NCI-H2196 treated with DMSO at 0.1 percent for 48 hours (cell line): Measurements from ENCODE around the gene ECHDC3.

Experiments used
- DNase-seq: peaks from one replicate; lab custom pipeline; 2025; ENCODE audit not compliant: unreplicated experiment; lab: John Stamatoyannopoulos, UW

ECHDC3 gene

GRCh38 chr10:11746883-11747539, 4.8 kb downstream of the ECHDC3 start:
- DNase-seq, result no peak

- DNase-seq, result no peak
Observed at GRCh38 chr10:11748866-11749265, 6.7 kb downstream of the ECHDC3 start.

GRCh38 chr10:11750420-11750819, 8.2 kb downstream of the ECHDC3 start:
- DNase-seq, result no peak

GRCh38 chr10:11754173-11754572, 12.0 kb downstream of the ECHDC3 start:
- DNase-seq, result no peak

GRCh38 chr10:11754620-11755019, 12.4 kb downstream of the ECHDC3 start:
- DNase-seq, result no peak

GRCh38 chr10:11755512-11756263, 13.5 kb downstream of the ECHDC3 start:
- DNase-seq, result no peak

GRCh38 chr10:11756766-11757315, 14.7 kb downstream of the ECHDC3 start:
- no peak for DNase-seq

- no peak for DNase-seq
Observed at GRCh38 chr10:11757454-11757820, 15.3 kb downstream of the ECHDC3 start.

GRCh38 chr10:11757821-11758463, 15.8 kb downstream of the ECHDC3 start:
- DNase-seq, result peak; percentile 30

GRCh38 chr10:11758527-11759236, 16.5 kb downstream of the ECHDC3 start:
- no peak for DNase-seq

GRCh38 chr10:11759347-11759746, 17.2 kb downstream of the ECHDC3 start:
- DNase-seq, result no peak

- DNase-seq, result no peak
Observed at GRCh38 chr10:11760151-11760550, 18.0 kb downstream of the ECHDC3 start.

GRCh38 chr10:11760861-11761260, 18.7 kb downstream of the ECHDC3 start:
- no peak for DNase-seq

GRCh38 chr10:11761431-11761830, 19.2 kb downstream of the ECHDC3 start:
- no peak for DNase-seq

GRCh38 chr10:11762706-11763500, 20.7 kb downstream of the ECHDC3 start:
- no peak for DNase-seq

- no peak for DNase-seq
Observed at GRCh38 chr10:11763501-11763861, 21.3 kb downstream of the ECHDC3 start.

GRCh38 chr10:11765141-11765540, 23.0 kb downstream of the ECHDC3 start:
- DNase-seq, result no peak

GRCh38 chr10:11772575-11773288, 30.6 kb downstream of the ECHDC3 start:
- no peak for DNase-seq

- DNase-seq, result no peak
Observed at GRCh38 chr10:11773761-11774441, 31.7 kb downstream of the ECHDC3 start.
